ENCODE data around the gene ITCH. TPM values are rescaled to one million over a fixed set of nuclear protein-coding genes. Genes with fewer than 3 reads are reported as not detected.
"Not testable (repeated sequence)": the region's sequence is repeated elsewhere in the genome, so short reads cannot be mapped to it uniquely, and the experiment has no call there.

ITCH gene
- total and polyA plus RNA-seq, 2 donors (not counting 3 experiments of a cell fraction or from before 2014, with no cell fraction given), result 6.4 to 57.4 TPM

GRCh38 chr20:34396408-34396807 is 33.3 kb downstream of the ITCH start:
- Histone ChIP-seq H3K9me3 (replicated peaks; ENCODE audit: control insufficient read depth, insufficient read depth, low read length) (no peaks in the 10 kb centered on the region), H3K36me3 (ENCODE audit: control insufficient read depth in 2 of 2, extremely low read depth in 1 of 2, insufficient read depth in 2 of 2, low read length in 2 of 2) (peaks cover 7% of the 10 kb centered on the region in 2 experiments), H3K79me2 (ENCODE audit: control insufficient read depth, insufficient read depth, low read length) (peaks cover 78% of the 10 kb centered on the region), H3K4me1 (ENCODE audit: control insufficient read depth, extremely low read depth, insufficient read depth, low read length) (peaks cover 2% of the 10 kb centered on the region), H3K4me3 (replicated peaks in 1 of 3; ENCODE audit: insufficient read depth in 1 of 3, low read depth in 1 of 3, low read length in 3 of 3) (no peak overlapping the region), H3K9me1 (replicated peaks; ENCODE audit: control insufficient read depth, extremely low read depth, insufficient read depth, low read length) (no peaks in the 10 kb centered on the region), H3K4me2 (ENCODE audit: insufficient read depth, low read length) (no peak overlapping the region), H3K9ac (replicated peaks; ENCODE audit: extremely low read depth, insufficient read depth, low read length) (no peak overlapping the region), H4K20me1 (replicated peaks; ENCODE audit: control insufficient read depth, extremely low read depth, insufficient read depth, low read length) (no peaks in the 10 kb centered on the region), H3K27ac (ENCODE audit: insufficient read depth, low read depth, low read length) (no peak overlapping the region), H3K27me3 (ENCODE audit: control insufficient read depth in 2 of 2, insufficient read depth in 2 of 2, low read length in 2 of 2) (no peaks in the 10 kb centered on the region), H2AFZ (ENCODE audit: low read depth, low read length) (no peak overlapping the region)
- no peak for TF ChIP-seq JUN (IDR thresholded peaks at IDR 0.05; ENCODE audit: borderline replicate concordance, insufficient read depth, insufficient read length, low read depth)
- no peak for TF ChIP-seq POLR2A (IDR thresholded peaks at IDR 0.05; ENCODE audit: low read depth, low read length)
- dilution Hi-C loops (cut with MboI; ENCODE audit: extremely low pct_ligation_motif_present, low sequenced_read_pairs) (no loop called here), intact Hi-C loops (cut with micrococcal nuclease) (no loop called here)
- ChIA-PET CTCF (no interaction called here), POLR2A (no interaction called here)
- no peak for DNase-seq (ENCODE audit: low read depth, low spot score)
- FAIRE-seq, result no peak
- no TSS peak for BruUV-seq (replicated peaks)

- ChIA-PET CTCF (interaction anchor here (0.7 kb wide), 1 partner anchor 84 kb away, joined by 3 read pairs; no protein-coding TSS in a partner anchor), POLR2A (no interaction called here)
- H3K9ac ChIP-seq (replicated peaks; ENCODE audit: extremely low read depth, insufficient read depth, low read length), result no peak overlapping the region
- no peak for TF ChIP-seq MAX (IDR thresholded peaks at IDR 0.05; ENCODE audit: insufficient read depth, insufficient read length)
- TF ChIP-seq FOS (IDR thresholded peaks at IDR 0.05; ENCODE audit: borderline replicate concordance, insufficient read depth, low read length), result no peak
- no peaks in the 10 kb centered on the region for H3K27me3 ChIP-seq (ENCODE audit: control insufficient read depth in 2 of 2, insufficient read depth in 2 of 2, low read length in 2 of 2)
- peaks cover 7% of the 10 kb centered on the region in 2 experiments for H3K36me3 ChIP-seq (ENCODE audit: control insufficient read depth in 2 of 2, extremely low read depth in 1 of 2, insufficient read depth in 2 of 2, low read length in 2 of 2)
- intact Hi-C loops (cut with micrococcal nuclease) (no loop called here), dilution Hi-C loops (cut with MboI; ENCODE audit: extremely low pct_ligation_motif_present, low sequenced_read_pairs) (no loop called here)
- DNase-seq (ENCODE audit: low read depth, low spot score), result no peak
- no peak overlapping the region for H3K4me3 ChIP-seq (replicated peaks in 1 of 3; ENCODE audit: insufficient read depth in 1 of 3, low read depth in 1 of 3, low read length in 3 of 3)
- H2AFZ ChIP-seq (ENCODE audit: low read depth, low read length), result no peak overlapping the region
- no peaks in the 10 kb centered on the region for H3K9me1 ChIP-seq (replicated peaks; ENCODE audit: control insufficient read depth, extremely low read depth, insufficient read depth, low read length)
- H4K20me1 ChIP-seq (replicated peaks; ENCODE audit: control insufficient read depth, extremely low read depth, insufficient read depth, low read length), result no peaks in the 10 kb centered on the region
- H3K79me2 ChIP-seq (ENCODE audit: control insufficient read depth, insufficient read depth, low read length), result peaks cover 75% of the 10 kb centered on the region
- H3K4me2 ChIP-seq (ENCODE audit: insufficient read depth, low read length), result no peak overlapping the region
- H3K27ac ChIP-seq (ENCODE audit: insufficient read depth, low read depth, low read length), result no peak overlapping the region
- BruUV-seq (replicated peaks), result no TSS peak
- H3K9me3 ChIP-seq (replicated peaks; ENCODE audit: control insufficient read depth, insufficient read depth, low read length), result no peaks in the 10 kb centered on the region
- FAIRE-seq, result no peak
- H3K4me1 ChIP-seq (ENCODE audit: control insufficient read depth, extremely low read depth, insufficient read depth, low read length), result no peaks in the 10 kb centered on the region
Measured at GRCh38 chr20:34397096-34397495, 34.0 kb downstream of the ITCH start.

GRCh38 chr20:34400776-34401175 is 37.7 kb downstream of the ITCH start:
- H3K4me2 ChIP-seq (ENCODE audit: insufficient read depth, low read length); H3K9me3 ChIP-seq (replicated peaks; ENCODE audit: control insufficient read depth, insufficient read depth, low read length); POLR2A ChIA-PET; FAIRE-seq; dilution Hi-C loops (cut with MboI; ENCODE audit: extremely low pct_ligation_motif_present, low sequenced_read_pairs); BruUV-seq (replicated peaks); H3K9ac ChIP-seq (replicated peaks; ENCODE audit: extremely low read depth, insufficient read depth, low read length); H2AFZ ChIP-seq (ENCODE audit: low read depth, low read length); H3K36me3 ChIP-seq (ENCODE audit: control insufficient read depth in 2 of 2, extremely low read depth in 1 of 2, insufficient read depth in 2 of 2, low read length in 2 of 2); intact Hi-C loops (cut with micrococcal nuclease); H3K9me1 ChIP-seq (replicated peaks; ENCODE audit: control insufficient read depth, extremely low read depth, insufficient read depth, low read length); H3K4me1 ChIP-seq (ENCODE audit: control insufficient read depth, extremely low read depth, insufficient read depth, low read length); H3K27me3 ChIP-seq (ENCODE audit: control insufficient read depth in 2 of 2, insufficient read depth in 2 of 2, low read length in 2 of 2); H3K27ac ChIP-seq (ENCODE audit: insufficient read depth, low read depth, low read length); H3K4me3 ChIP-seq (replicated peaks in 1 of 3; ENCODE audit: insufficient read depth in 1 of 3, low read depth in 1 of 3, low read length in 3 of 3); DNase-seq (ENCODE audit: low read depth, low spot score): not testable (repeated sequence)
- CTCF ChIA-PET, result interaction anchor here (1.4 to 4.1 kb wide), 3 partner anchors 11 to 210 kb away, joined by 3 to 15 read pairs (median 5); no protein-coding TSS in a partner anchor
- Histone ChIP-seq H4K20me1 (replicated peaks; ENCODE audit: control insufficient read depth, extremely low read depth, insufficient read depth, low read length) (peaks cover 10% of the 10 kb centered on the region), H3K79me2 (ENCODE audit: control insufficient read depth, insufficient read depth, low read length) (peaks cover 77% of the 10 kb centered on the region)

All from endothelial cell of umbilical vein (primary cell).